Measurements from ENCODE around the gene TMEM119. TPM values are rescaled to one million over a fixed set of nuclear protein-coding genes. Genes with fewer than 3 reads are reported as not detected.
"Not testable (repeated sequence)": the region's sequence is repeated elsewhere in the genome, so short reads cannot be mapped to it uniquely, and the experiment has no call there.

The TMEM119 gene
- total and polyA plus RNA-seq, 5 experiments from 2014 or later, result 0.06 to 0.77 (median 0.24) TPM; not detected in 1

- Mint-ChIP-seq H3K4me1 (peaks cover 43 to 81% (median 76%) of the 10 kb centered on the region in 4 donors), H3K27me3 (no peaks in the 10 kb centered on the region)
- POLR2A ChIA-PET, result interaction anchor here (0.7 to 11.3 kb wide), 5 partner anchors 14 to 70 kb away, joined by 4 to 233 read pairs (median 4); partner anchors contain the start of genes ISCU, SART3 and SELPLG
Observed at GRCh38 chr12:108619369-108620160, 21.7 kb upstream of the TMEM119 start.

GRCh38 chr12:108618953-108619274 lies 21.0 kb upstream of the TMEM119 start:
- Mint-ChIP-seq H3K4me3 (peak overlapping the region in 3 of 10 donors; percentile 8 to 33 (median 15)), H3K27ac (peak overlapping the region; percentile 77 to 98 (median 92)), H3K4me1 (peaks cover 46 to 79% (median 78%) of the 10 kb centered on the region in 4 donors), H3K36me3 (peaks cover 0 to 56% (median 18%) of the 10 kb centered on the region in 3 donors)
- H3K27me3 Mint-ChIP-seq, ATAC-seq, DNase-seq, H3K9me3 Mint-ChIP-seq: not testable (repeated sequence)
- POLR2A ChIA-PET, result interaction anchor here (0.7 to 11.3 kb wide), 6 partner anchors 15 to 69 kb away, joined by 4 to 233 read pairs (median 7); partner anchors contain the start of genes ISCU, SART3 and SELPLG

More at GRCh38 chr12:108619369-108620160, 21.7 kb upstream of the TMEM119 start:
- H3K9me3 Mint-ChIP-seq, result peaks cover 0 to 9% (median 0%) of the 10 kb centered on the region in 9 donors
- DNase-seq, result no peak
- peaks cover 0 to 63% (median 20%) of the 10 kb centered on the region in 3 donors for H3K36me3 Mint-ChIP-seq
- peak overlapping the region; percentile 41 to 98 (median 90) for H3K27ac Mint-ChIP-seq
- ATAC-seq, result no peak
- H3K4me3 Mint-ChIP-seq, result no peak overlapping the region

- H3K4me1 Mint-ChIP-seq, result peaks cover 45 to 77% (median 72%) of the 10 kb centered on the region in 4 donors
- no peaks in the 10 kb centered on the region for H3K27me3 Mint-ChIP-seq
- H3K36me3 Mint-ChIP-seq, result peaks cover 0 to 50% (median 13%) of the 10 kb centered on the region in 3 donors
- H3K9me3 Mint-ChIP-seq, result peaks cover 0 to 9% (median 0%) of the 10 kb centered on the region in 9 donors
- peak overlapping the region in 7 of 10 donors; percentile 9 to 68 (median 36) for H3K4me3 Mint-ChIP-seq
- peak overlapping the region; percentile 77 to 98 (median 93) for H3K27ac Mint-ChIP-seq
- DNase-seq (peak; percentile 59 to 86 (median 78)), ATAC-seq (peak; percentile 52 to 65)
- POLR2A ChIA-PET, result interaction anchor here (0.6 to 11.3 kb wide), 13 partner anchors 16 to 112 kb away, joined by 3 to 233 read pairs (median 4); partner anchors contain the start of genes ISCU, SART3 and SELPLG
Observed at GRCh38 chr12:108618079-108618952, 20.4 kb upstream of the TMEM119 start.

- peak; percentile 83 to 87 for ATAC-seq
Observed at GRCh38 chr12:108616941-108617858, 19.3 kb upstream of the TMEM119 start.

GRCh38 chr12:108616359-108616758 lies 18.5 kb upstream of the TMEM119 start:
- peaks cover 0 to 9% (median 0%) of the 10 kb centered on the region in 9 donors for H3K9me3 Mint-ChIP-seq
- H3K4me3 Mint-ChIP-seq, result peak overlapping the region in 7 of 10 donors; percentile 43 to 79 (median 74)
- ATAC-seq (no peak), DNase-seq (no peak)
- peaks cover 38 to 78% (median 62%) of the 10 kb centered on the region in 4 donors for H3K4me1 Mint-ChIP-seq
- H3K27ac Mint-ChIP-seq, result peak overlapping the region; percentile 84 to 98 (median 96)
- H3K36me3 Mint-ChIP-seq, result peaks cover 0 to 31% (median 8%) of the 10 kb centered on the region in 3 donors
- H3K27me3 Mint-ChIP-seq, result no peaks in the 10 kb centered on the region
- POLR2A ChIA-PET, result interaction anchor here (7.4 to 11.3 kb wide), 2 partner anchors 17 to 52 kb away, joined by 132 to 233 read pairs; partner anchors contain the start of genes ISCU, SART3 and SELPLG

More at GRCh38 chr12:108616941-108617858, 19.3 kb upstream of the TMEM119 start:
- POLR2A ChIA-PET, result interaction anchor here (0.6 to 11.3 kb wide), 10 partner anchors 17 to 1883 kb away, joined by 3 to 233 read pairs (median 4); partner anchors contain the start of genes ISCU, SART3 and SELPLG
- peaks cover 43 to 80% (median 64%) of the 10 kb centered on the region in 4 donors for H3K4me1 Mint-ChIP-seq
- peak; percentile 40 to 83 (median 63) for DNase-seq
- peak overlapping the region; percentile 88 to 98 (median 96) for H3K27ac Mint-ChIP-seq
- no peaks in the 10 kb centered on the region for H3K27me3 Mint-ChIP-seq
- peaks cover 0 to 9% (median 0%) of the 10 kb centered on the region in 9 donors for H3K9me3 Mint-ChIP-seq
- H3K4me3 Mint-ChIP-seq, result peak overlapping the region in 9 of 10 donors; percentile 43 to 80 (median 74)
- H3K36me3 Mint-ChIP-seq, result peaks cover 0 to 39% (median 10%) of the 10 kb centered on the region in 3 donors

- Mint-ChIP-seq H3K36me3 (peaks cover 0 to 26% (median 8%) of the 10 kb centered on the region in 3 donors), H3K27me3 (no peaks in the 10 kb centered on the region), H3K27ac (peak overlapping the region; percentile 84 to 98 (median 96)), H3K4me3 (peak overlapping the region in 2 of 10 donors; percentile 14 to 33), H3K4me1 (peaks cover 34 to 74% (median 58%) of the 10 kb centered on the region in 4 donors), H3K9me3 (peaks cover 0 to 9% (median 0%) of the 10 kb centered on the region in 9 donors)
- no peak for ATAC-seq
- DNase-seq, result no peak
- POLR2A ChIA-PET, result interaction anchor here (7.4 to 11.3 kb wide), 2 partner anchors 18 to 51 kb away, joined by 132 to 233 read pairs; partner anchors contain the start of genes ISCU, SART3 and SELPLG
Observed at GRCh38 chr12:108615918-108616317, 18.0 kb upstream of the TMEM119 start.

GRCh38 chr12:108614639-108615038 lies 16.8 kb upstream of the TMEM119 start:
- POLR2A ChIA-PET, result interaction anchor here (7.4 to 11.3 kb wide), 2 partner anchors 19 to 50 kb away, joined by 132 to 233 read pairs; partner anchors contain the start of genes ISCU, SART3 and SELPLG
- peaks cover 0 to 9% (median 0%) of the 10 kb centered on the region in 9 donors for H3K9me3 Mint-ChIP-seq
- no peaks in the 10 kb centered on the region for H3K27me3 Mint-ChIP-seq
- ATAC-seq, result no peak
- no peak for DNase-seq
- no peak overlapping the region for H3K4me3 Mint-ChIP-seq
- peaks cover 0 to 13% (median 0%) of the 10 kb centered on the region in 3 donors for H3K36me3 Mint-ChIP-seq
- peaks cover 30 to 64% (median 47%) of the 10 kb centered on the region in 4 donors for H3K4me1 Mint-ChIP-seq
- H3K27ac Mint-ChIP-seq, result peak overlapping the region; percentile 20 to 98 (median 75)

GRCh38 chr12:108614041-108614440 lies 16.2 kb upstream of the TMEM119 start:
- ATAC-seq, result no peak
- H3K9me3 Mint-ChIP-seq, result peaks cover 0 to 9% (median 0%) of the 10 kb centered on the region in 9 donors
- peaks cover 0 to 7% (median 0%) of the 10 kb centered on the region in 3 donors for H3K36me3 Mint-ChIP-seq
- peak overlapping the region in 9 of 10 donors; percentile 40 to 98 (median 58) for H3K27ac Mint-ChIP-seq
- no peaks in the 10 kb centered on the region for H3K27me3 Mint-ChIP-seq
- POLR2A ChIA-PET, result interaction anchor here (7.4 to 11.3 kb wide), 2 partner anchors 20 to 49 kb away, joined by 132 to 233 read pairs; partner anchors contain the start of genes ISCU, SART3 and SELPLG
- peaks cover 28 to 58% (median 43%) of the 10 kb centered on the region in 4 donors for H3K4me1 Mint-ChIP-seq
- H3K4me3 Mint-ChIP-seq, result no peak overlapping the region
- DNase-seq, result no peak

- no peak for DNase-seq
- peaks cover 0 to 2% (median 0%) of the 10 kb centered on the region in 3 donors for H3K36me3 Mint-ChIP-seq
- POLR2A ChIA-PET, result interaction anchor here (7.4 to 11.3 kb wide), 2 partner anchors 20 to 49 kb away, joined by 132 to 233 read pairs; partner anchors contain the start of genes ISCU, SART3 and SELPLG
- no peaks in the 10 kb centered on the region for H3K27me3 Mint-ChIP-seq
- no peak overlapping the region for H3K4me3 Mint-ChIP-seq
- peaks cover 0 to 9% (median 0%) of the 10 kb centered on the region in 9 donors for H3K9me3 Mint-ChIP-seq
- no peak for ATAC-seq
- H3K27ac Mint-ChIP-seq, result peak overlapping the region in 3 of 10 donors; percentile 19 to 22 (median 22)
- H3K4me1 Mint-ChIP-seq, result peaks cover 26 to 54% (median 39%) of the 10 kb centered on the region in 4 donors
Observed at GRCh38 chr12:108613548-108613947, 15.7 kb upstream of the TMEM119 start.

GRCh38 chr12:108612788-108613282 lies 15.0 kb upstream of the TMEM119 start:
- no peak for DNase-seq
- H3K27ac Mint-ChIP-seq, result peak overlapping the region in 2 of 10 donors; percentile 22 to 67
- peaks cover 0 to 9% (median 0%) of the 10 kb centered on the region in 9 donors for H3K9me3 Mint-ChIP-seq
- POLR2A ChIA-PET, result interaction anchor here (0.6 to 11.3 kb wide), 4 partner anchors 8 to 48 kb away, joined by 4 to 233 read pairs (median 68); partner anchors contain the start of genes ISCU, SART3 and SELPLG
- H3K36me3 Mint-ChIP-seq, result no peaks in the 10 kb centered on the region
- H3K4me1 Mint-ChIP-seq, result peaks cover 21 to 47% (median 32%) of the 10 kb centered on the region in 4 donors
- no peaks in the 10 kb centered on the region for H3K27me3 Mint-ChIP-seq
- no peak overlapping the region for H3K4me3 Mint-ChIP-seq
- ATAC-seq, result no peak
